SK-N-SH treated with all-trans-retinoic acid at 6 μM for 48 hours (cell line): Measurements from ENCODE around the gene TACSTD2.

ENCODE experiments used
- ATAC-seq: fragments of 200-7000 bp; cut with Tn5 transposase; 3 replicates; pipeline ENCODE4 v1.9.1; 2020; ENCODE audit warnings: mild to moderate bottlenecking, moderate library complexity
- ARNTL ChIP-seq: fragments of 450-650 bp; formaldehyde crosslinking; IDR thresholded peaks from 2 replicates; pipeline ENCODE4 v1.5.0; 2020; ENCODE audit warnings: low read depth, mild to moderate bottlenecking, moderate library complexity, borderline replicate concordance
- BACH2 ChIP-seq: fragments of 250-450 bp; sonication (Bioruptor Pico); IDR thresholded peaks from 2 replicates; pipeline ENCODE4 v1.9.0; 2021; ENCODE audit warnings: mild to moderate bottlenecking, borderline replicate concordance
- CREB5 ChIP-seq: fragments of 250-450 bp; sonication (Bioruptor Pico); IDR thresholded peaks from 2 replicates; pipeline ENCODE4 v1.5.1; 2020; ENCODE audit warnings: low read depth, mild to moderate bottlenecking, moderate library complexity
- CSDC2 ChIP-seq: fragments of 250-450 bp; sonication (Bioruptor Pico); IDR thresholded peaks from 2 replicates; pipeline ENCODE4 v1.5.0; 2020; ENCODE audit warnings: mild to moderate bottlenecking, moderate library complexity
- CSRNP3 ChIP-seq: fragments of 250-450 bp; sonication (Bioruptor Pico); IDR thresholded peaks from 2 replicates; pipeline ENCODE4 v1.5.1; 2021; ENCODE audit warnings: mild to moderate bottlenecking, moderate library complexity
- ESRRG ChIP-seq: fragments of 250-450 bp; sonication (Bioruptor Pico); IDR thresholded peaks from 2 replicates; pipeline ENCODE4 v1.6.1; 2021; ENCODE audit warnings: mild to moderate bottlenecking
- GLIS3 ChIP-seq: fragments of 250-450 bp; sonication (Bioruptor Pico); IDR thresholded peaks from 2 replicates; pipeline ENCODE4 v1.5.0; 2020; ENCODE audit warnings: mild to moderate bottlenecking, moderate library complexity
- ISL1 ChIP-seq: fragments of 250-450 bp; sonication (Bioruptor Pico); IDR thresholded peaks from 2 replicates; pipeline ENCODE4 v2.1.2; 2022; ENCODE audit warnings: mild to moderate bottlenecking, moderate library complexity
- PATZ1 ChIP-seq: fragments of 250-450 bp; sonication (Bioruptor Pico); IDR thresholded peaks from 2 replicates; pipeline ENCODE4 v1.8.0; 2020; ENCODE audit warnings: mild to moderate bottlenecking, moderate library complexity, borderline replicate concordance
- POU6F1 ChIP-seq: fragments of 250-450 bp; sonication (Bioruptor Pico); IDR thresholded peaks from 2 replicates; pipeline ENCODE4 v1.8.0; 2021; ENCODE audit warnings: low read depth, mild to moderate bottlenecking, moderate library complexity, borderline replicate concordance
- PPARA ChIP-seq: fragments of 250-450 bp; sonication (Bioruptor Pico); IDR thresholded peaks from 2 replicates; pipeline ENCODE4 v1.5.0; 2020; ENCODE audit warnings: mild to moderate bottlenecking, borderline replicate concordance
- RARB ChIP-seq: fragments of 250-450 bp; sonication (Bioruptor Pico); IDR thresholded peaks from 2 replicates; pipeline ENCODE4 v1.8.0; 2021; ENCODE audit warnings: mild to moderate bottlenecking, moderate library complexity
- SNAI2 ChIP-seq: fragments of 250-450 bp; sonication (Bioruptor Pico); IDR thresholded peaks from 2 replicates; pipeline ENCODE4 v1.5.0; 2020; ENCODE audit warnings: mild to moderate bottlenecking, moderate library complexity
- TCF4 ChIP-seq: fragments of 250-450 bp; sonication (Bioruptor Pico); IDR thresholded peaks from 2 replicates; pipeline ENCODE4 v1.8.0; 2021; ENCODE audit warnings: mild to moderate bottlenecking, moderate library complexity, borderline replicate concordance
- TOX ChIP-seq: fragments of 250-450 bp; sonication (Bioruptor Pico); IDR thresholded peaks from 2 replicates; pipeline ENCODE4 v1.8.0; 2021; ENCODE audit warnings: mild to moderate bottlenecking, moderate library complexity, borderline replicate concordance
- TSHZ2 ChIP-seq: fragments of 250-450 bp; sonication (Bioruptor Pico); IDR thresholded peaks from 2 replicates; pipeline ENCODE4 v1.5.0; 2020; ENCODE audit warnings: mild to moderate bottlenecking, moderate library complexity
- ZC3H10 ChIP-seq: fragments of 250-450 bp; sonication (Bioruptor Pico); IDR thresholded peaks from 2 replicates; pipeline ENCODE4 v1.5.1; 2021; ENCODE audit warnings: mild to moderate bottlenecking, moderate library complexity
- ZFP3 ChIP-seq: fragments of 250-450 bp; sonication (Bioruptor Pico); IDR thresholded peaks from 2 replicates; pipeline ENCODE4 v1.5.0; 2020; ENCODE audit warnings: mild to moderate bottlenecking, moderate library complexity
- ZFP30 ChIP-seq: fragments of 450-650 bp; formaldehyde crosslinking; IDR thresholded peaks from 2 replicates; pipeline ENCODE4 v1.5.0; 2022; ENCODE audit warnings: mild to moderate bottlenecking, moderate library complexity
- ZNF565 ChIP-seq: fragments of 450-650 bp; formaldehyde crosslinking; conservative IDR thresholded peaks from 2 replicates; pipeline ENCODE4 v1.5.0; 2020; ENCODE audit warnings: low read depth, mild to moderate bottlenecking, moderate library complexity
- ZNF70 ChIP-seq: fragments of 450-650 bp; formaldehyde crosslinking; IDR thresholded peaks from 2 replicates; pipeline ENCODE4 v1.5.0; 2020; ENCODE audit warnings: mild to moderate bottlenecking, moderate library complexity
- ZNF8 ChIP-seq: fragments of 450-650 bp; formaldehyde crosslinking; IDR thresholded peaks from 2 replicates; pipeline ENCODE4 v1.5.0; 2020; ENCODE audit warnings: mild to moderate bottlenecking, moderate library complexity

TACSTD2 gene

GRCh38 chr1:58561633-58562032, 15.4 kb downstream of the TACSTD2 start:
- no peak for ATAC-seq
- TF ChIP-seq ZNF8 (CRISPR knock-in tag) (no peak), TCF4 (CRISPR knock-in tag) (no peak), ZFP30 (no peak), GLIS3 (CRISPR knock-in tag) (no peak), ZC3H10 (no peak), TSHZ2 (CRISPR knock-in tag) (no peak), PPARA (CRISPR knock-in tag) (no peak), POU6F1 (CRISPR knock-in tag) (no peak), ARNTL (CRISPR knock-in tag) (no peak), CSRNP3 (CRISPR knock-in tag) (no peak), ZNF565 (CRISPR knock-in tag) (no peak), PATZ1 (CRISPR knock-in tag) (no peak), CREB5 (CRISPR knock-in tag) (no peak), BACH2 (CRISPR knock-in tag) (no peak), ZNF70 (no peak), ISL1 (CRISPR knock-in tag) (no peak), RARB (CRISPR knock-in tag) (no peak), TOX (CRISPR knock-in tag) (no peak), CSDC2 (CRISPR knock-in tag) (no peak), SNAI2 (CRISPR knock-in tag) (no peak)

- no peak for TF ChIP-seq CREB5 (CRISPR knock-in tag)
- no peak for TF ChIP-seq ZNF565 (CRISPR knock-in tag)
- no peak for TF ChIP-seq ZFP3 (CRISPR knock-in tag)
- TF ChIP-seq BACH2 (CRISPR knock-in tag): no peak
- no peak for TF ChIP-seq ZNF8 (CRISPR knock-in tag)
- no peak for TF ChIP-seq ZNF70
- TF ChIP-seq ISL1 (CRISPR knock-in tag): no peak
- no peak for TF ChIP-seq PPARA (CRISPR knock-in tag)
- TF ChIP-seq ESRRG: no peak
- TF ChIP-seq CSRNP3 (CRISPR knock-in tag): no peak
- TF ChIP-seq CSDC2 (CRISPR knock-in tag): no peak
- no peak for TF ChIP-seq PATZ1 (CRISPR knock-in tag)
- no peak for TF ChIP-seq ZC3H10
- no peak for TF ChIP-seq TCF4 (CRISPR knock-in tag)
- no peak for TF ChIP-seq ARNTL (CRISPR knock-in tag)
- TF ChIP-seq ZFP30: no peak
- no peak for TF ChIP-seq RARB (CRISPR knock-in tag)
- ATAC-seq: no peak
These were observed 21.7 kb downstream of the TACSTD2 start for GRCh38 chr1:58555393-58555792.
